ENCODE results near the gene TSPAN3.

GRCh38 chr15:77012868-77013267, 58.0 kb downstream of the TSPAN3 start:
- TF ChIP-seq CTCF (IDR thresholded peaks at IDR 0.05), result no peak
- no peak for TF ChIP-seq ZNF121 (CRISPR knock-in tag; IDR thresholded peaks at IDR 0.05)
- no peak for TF ChIP-seq OVOL2 (CRISPR knock-in tag; IDR thresholded peaks at IDR 0.05; ENCODE audit: borderline replicate concordance)
- no peak for TF ChIP-seq ZNF512 (CRISPR knock-in tag; IDR thresholded peaks at IDR 0.05; ENCODE audit: borderline replicate concordance)
- TF ChIP-seq NFATC4 (CRISPR knock-in tag; IDR thresholded peaks at IDR 0.05), result no peak
- TF ChIP-seq AFF4 (CRISPR knock-in tag; IDR thresholded peaks at IDR 0.05; ENCODE audit: borderline replicate concordance), result no peak
- TF ChIP-seq MAX (CRISPR knock-in tag; IDR thresholded peaks at IDR 0.05), result no peak

Data from WTC11 (cell line).